Astrocyte (in vitro differentiated cells and primary cell): Measurements from ENCODE around the gene ZFYVE28. TPM values are rescaled to one million over a fixed set of nuclear protein-coding genes. Genes with fewer than 3 reads are reported as not detected.

Experiments
- DNase-seq: peaks from one replicate; pipeline ENCODE4 v3.0.0-alpha.2; 2010; ENCODE audit warnings: low read depth
- FAIRE-seq: peaks from 2 replicates; lab custom pipeline; 2011; peaks lifted over from hg19 to GRCh38; lab: Jason Lieb, UNC
- H2AFZ ChIP-seq: 2 replicates; pipeline ENCODE4 v1.6.0; 2012; ENCODE audit warnings: low read depth, low read length, inconsistent platforms
- H3K27ac ChIP-seq: 2 replicates; pipeline ENCODE4 v1.5.1; 2011; ENCODE audit warnings: low read depth, low read length, inconsistent platforms
- H3K27me3 ChIP-seq: 2 replicates; pipeline ENCODE4 v1.6.0; 2011; ENCODE audit warnings: low read length, inconsistent platforms; ENCODE audit not compliant: insufficient read depth
- H3K36me3 ChIP-seq: 2 replicates; pipeline ENCODE4 v1.5.1; 2011; ENCODE audit warnings: low read length, inconsistent platforms; ENCODE audit not compliant: insufficient read depth
- H3K4me1 ChIP-seq: 2 replicates; pipeline ENCODE4 v1.5.1; 2011; ENCODE audit warnings: low read length, inconsistent platforms; ENCODE audit not compliant: insufficient read depth
- H3K4me2 ChIP-seq: 2 replicates; pipeline ENCODE4 v1.6.0; 2012; ENCODE audit warnings: low read length, inconsistent platforms
- H3K4me3 ChIP-seq: 2 replicates; pipeline ENCODE4 v1.5.1; 2011; ENCODE audit warnings: low read depth, mild to moderate bottlenecking, low read length, inconsistent platforms; ENCODE audit not compliant: insufficient read depth
- H3K79me2 ChIP-seq: 2 replicates; pipeline ENCODE4 v1.6.0; 2012; ENCODE audit warnings: mild to moderate bottlenecking, low read length, inconsistent platforms; ENCODE audit not compliant: insufficient read depth
- H3K9ac ChIP-seq: 2 replicates; pipeline ENCODE4 v1.6.0; 2012; ENCODE audit warnings: mild to moderate bottlenecking, low read length, inconsistent platforms
- H3K9me3 ChIP-seq: 2 replicates; pipeline ENCODE4 v1.5.1; 2012; ENCODE audit warnings: low read depth, mild to moderate bottlenecking, low read length, inconsistent platforms; ENCODE audit not compliant: insufficient read depth
- H4K20me1 ChIP-seq: 2 replicates; pipeline ENCODE4 v1.6.0; 2012; ENCODE audit warnings: low read length, inconsistent platforms; ENCODE audit not compliant: insufficient read depth
- H3K27ac Mint-ChIP-seq: one replicate; pipeline ENCODE4 v1.8.0; 2021; ENCODE audit warnings: mild to moderate bottlenecking, mixed read lengths; ENCODE audit not compliant: unreplicated experiment
- H3K27me3 Mint-ChIP-seq: one replicate; pipeline ENCODE4 v1.8.0; 2021; ENCODE audit warnings: low read depth, mixed read lengths; ENCODE audit not compliant: unreplicated experiment
- H3K36me3 Mint-ChIP-seq: one replicate; pipeline ENCODE4 v1.8.0; 2021; ENCODE audit warnings: low read depth, mixed read lengths; ENCODE audit not compliant: unreplicated experiment
- H3K4me1 Mint-ChIP-seq: one replicate; pipeline ENCODE4 v1.8.0; 2021; ENCODE audit warnings: low read depth, mixed read lengths; ENCODE audit not compliant: unreplicated experiment
- H3K4me3 Mint-ChIP-seq: one replicate; pipeline ENCODE4 v1.8.0; 2021; ENCODE audit warnings: mild to moderate bottlenecking, moderate library complexity, mixed read lengths; ENCODE audit not compliant: unreplicated experiment
- H3K9me3 Mint-ChIP-seq: one replicate; pipeline ENCODE4 v1.8.0; 2021; ENCODE audit warnings: mild to moderate bottlenecking, mixed read lengths; ENCODE audit not compliant: unreplicated experiment
- EZH2 ChIP-seq: IDR thresholded peaks from 2 replicates; pipeline ENCODE4 v1.6.1; 2012; ENCODE audit warnings: mild to moderate bottlenecking, low read length, inconsistent platforms; ENCODE audit not compliant: insufficient read depth
- total RNA-seq: library from RNA; stranded (reverse); gene quantifications from 2 replicates; pipeline ENCODE4 v1.2.1, GENCODE V29; 2021
- TF ChIP-seq, protein P1 (sequence below): IDR thresholded peaks from 2 replicates; pipeline ENCODE4 v1.5.1; 2011; ENCODE audit warnings: low read depth, mild to moderate bottlenecking, inconsistent platforms, low read length, moderate library complexity; ENCODE audit not compliant: insufficient read depth

ZFYVE28 gene
- total RNA-seq, 1 donor from 2014 or later: 0.68 TPM

- DNase-seq (no peak), FAIRE-seq (no peak)
- no peaks in the 10 kb centered on the region for H3K9me3 ChIP-seq
- no peak overlapping the region for H3K4me2 ChIP-seq
- H3K4me3 ChIP-seq: no peak overlapping the region
- Mint-ChIP-seq H3K4me3 (no peak overlapping the region), H3K4me1 (peaks cover 5% of the 10 kb centered on the region), H3K36me3 (no peaks in the 10 kb centered on the region), H3K9me3 (no peaks in the 10 kb centered on the region), H3K27ac (no peak overlapping the region), H3K27me3 (peaks cover 64% of the 10 kb centered on the region)
- no peaks in the 10 kb centered on the region for H3K36me3 ChIP-seq
- no peak overlapping the region for H2AFZ ChIP-seq
- H3K9ac ChIP-seq: no peak overlapping the region
- H3K27me3 ChIP-seq: peaks cover 31% of the 10 kb centered on the region
- TF ChIP-seq, protein P1, sequence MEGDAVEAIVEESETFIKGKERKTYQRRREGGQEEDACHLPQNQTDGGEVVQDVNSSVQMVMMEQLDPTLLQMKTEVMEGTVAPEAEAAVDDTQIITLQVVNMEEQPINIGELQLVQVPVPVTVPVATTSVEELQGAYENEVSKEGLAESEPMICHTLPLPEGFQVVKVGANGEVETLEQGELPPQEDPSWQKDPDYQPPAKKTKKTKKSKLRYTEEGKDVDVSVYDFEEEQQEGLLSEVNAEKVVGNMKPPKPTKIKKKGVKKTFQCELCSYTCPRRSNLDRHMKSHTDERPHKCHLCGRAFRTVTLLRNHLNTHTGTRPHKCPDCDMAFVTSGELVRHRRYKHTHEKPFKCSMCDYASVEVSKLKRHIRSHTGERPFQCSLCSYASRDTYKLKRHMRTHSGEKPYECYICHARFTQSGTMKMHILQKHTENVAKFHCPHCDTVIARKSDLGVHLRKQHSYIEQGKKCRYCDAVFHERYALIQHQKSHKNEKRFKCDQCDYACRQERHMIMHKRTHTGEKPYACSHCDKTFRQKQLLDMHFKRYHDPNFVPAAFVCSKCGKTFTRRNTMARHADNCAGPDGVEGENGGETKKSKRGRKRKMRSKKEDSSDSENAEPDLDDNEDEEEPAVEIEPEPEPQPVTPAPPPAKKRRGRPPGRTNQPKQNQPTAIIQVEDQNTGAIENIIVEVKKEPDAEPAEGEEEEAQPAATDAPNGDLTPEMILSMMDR: no peak
- TF ChIP-seq EZH2: no peak
- peaks cover 2% of the 10 kb centered on the region for H3K4me1 ChIP-seq
- no peaks in the 10 kb centered on the region for H3K79me2 ChIP-seq
- H3K27ac ChIP-seq: no peak overlapping the region
- peaks cover 5% of the 10 kb centered on the region for H4K20me1 ChIP-seq
Observed at GRCh38 chr4:2406920-2407319, 11.5 kb downstream of the ZFYVE28 start.

- no peaks in the 10 kb centered on the region for H3K9me3 ChIP-seq
- no peak for FAIRE-seq
- Mint-ChIP-seq H3K4me3 (no peak overlapping the region), H3K4me1 (peaks cover 8% of the 10 kb centered on the region), H3K27me3 (peaks cover 65% of the 10 kb centered on the region), H3K9me3 (no peaks in the 10 kb centered on the region), H3K27ac (no peak overlapping the region), H3K36me3 (no peaks in the 10 kb centered on the region)
- H3K4me2 ChIP-seq: no peak overlapping the region
- no peak overlapping the region for H3K9ac ChIP-seq
- peaks cover 5% of the 10 kb centered on the region for H4K20me1 ChIP-seq
- TF ChIP-seq EZH2: no peak
- TF ChIP-seq, protein P1: no peak
- H2AFZ ChIP-seq: no peak overlapping the region
- no peak overlapping the region for H3K4me3 ChIP-seq
- H3K4me1 ChIP-seq: peaks cover 4% of the 10 kb centered on the region
- H3K27ac ChIP-seq: no peak overlapping the region
- no peaks in the 10 kb centered on the region for H3K36me3 ChIP-seq
- H3K79me2 ChIP-seq: no peaks in the 10 kb centered on the region
- H3K27me3 ChIP-seq: peaks cover 34% of the 10 kb centered on the region
- DNase-seq: no peak
Observed at GRCh38 chr4:2406406-2406805, 12.0 kb downstream of the ZFYVE28 start.

GRCh38 chr4:2402941-2403340 lies 15.5 kb downstream of the ZFYVE28 start:
- H3K9me3 Mint-ChIP-seq: no peaks in the 10 kb centered on the region
- peaks cover 5% of the 10 kb centered on the region for H4K20me1 ChIP-seq
- no peaks in the 10 kb centered on the region for H3K36me3 ChIP-seq
- FAIRE-seq: no peak
- H3K4me3 ChIP-seq: no peak overlapping the region
- no peak for DNase-seq
- H3K4me3 Mint-ChIP-seq: no peak overlapping the region
- peaks cover 43% of the 10 kb centered on the region for H3K27me3 ChIP-seq
- no peak overlapping the region for H3K27ac ChIP-seq
- peaks cover 64% of the 10 kb centered on the region for H3K27me3 Mint-ChIP-seq
- TF ChIP-seq, protein P1: no peak
- TF ChIP-seq EZH2: no peak
- H3K4me2 ChIP-seq: no peak overlapping the region
- H2AFZ ChIP-seq: no peak overlapping the region
- no peak overlapping the region for H3K27ac Mint-ChIP-seq
- peaks cover 4% of the 10 kb centered on the region for H3K4me1 ChIP-seq
- H3K9ac ChIP-seq: no peak overlapping the region
- no peaks in the 10 kb centered on the region for H3K36me3 Mint-ChIP-seq
- H3K9me3 ChIP-seq: no peaks in the 10 kb centered on the region
- no peaks in the 10 kb centered on the region for H3K79me2 ChIP-seq
- peaks cover 8% of the 10 kb centered on the region for H3K4me1 Mint-ChIP-seq
